Pons (tissue), 1 donor: Measurements from ENCODE around the gene B4GAT1.
"Not testable (repeated sequence)": the region's sequence is repeated elsewhere in the genome, so short reads cannot be mapped to it uniquely, and the experiment has no call there.

Experiments used
- DNase-seq: peaks from one replicate; pipeline ENCODE4 v3.0.0-alpha.2; 2016; ENCODE audit warnings: low spot score

Gene B4GAT1

DNA sequence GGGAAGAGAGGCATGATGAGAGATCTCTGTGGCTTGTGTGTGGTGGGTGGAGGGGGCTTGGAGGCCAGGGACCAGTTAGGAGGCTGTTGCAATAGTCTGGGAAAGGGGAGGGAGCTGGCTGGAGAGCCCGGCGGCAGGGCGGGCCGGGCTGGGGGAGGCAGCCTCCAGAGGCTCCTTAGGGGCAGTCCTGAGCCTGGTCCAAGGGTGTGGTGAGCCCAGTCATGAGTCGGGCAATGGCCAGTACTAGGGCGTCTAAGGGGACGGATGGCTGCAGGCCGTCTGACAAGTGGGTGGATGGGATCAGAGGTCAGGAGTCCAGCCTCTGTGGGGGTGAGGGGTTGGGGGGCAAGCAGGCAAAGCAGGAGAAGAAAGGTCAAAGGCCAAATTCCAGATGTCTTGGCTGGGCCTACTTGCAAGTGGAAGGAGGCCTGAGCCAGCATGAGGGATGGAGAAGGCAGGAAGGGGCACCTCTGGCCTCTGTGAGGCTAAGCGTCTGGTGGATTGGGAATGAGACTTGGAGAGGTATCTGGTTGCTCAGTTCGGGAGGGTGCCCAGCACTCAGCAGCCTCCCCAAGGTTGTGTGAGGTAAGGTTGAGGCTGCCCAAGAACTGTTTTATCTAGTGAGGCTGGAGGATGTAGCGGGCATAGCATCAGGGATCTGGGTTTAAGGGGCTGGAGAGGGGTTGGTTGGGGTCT, 24.5 kb downstream of the B4GAT1 start:
- no peak for DNase-seq

DNA sequence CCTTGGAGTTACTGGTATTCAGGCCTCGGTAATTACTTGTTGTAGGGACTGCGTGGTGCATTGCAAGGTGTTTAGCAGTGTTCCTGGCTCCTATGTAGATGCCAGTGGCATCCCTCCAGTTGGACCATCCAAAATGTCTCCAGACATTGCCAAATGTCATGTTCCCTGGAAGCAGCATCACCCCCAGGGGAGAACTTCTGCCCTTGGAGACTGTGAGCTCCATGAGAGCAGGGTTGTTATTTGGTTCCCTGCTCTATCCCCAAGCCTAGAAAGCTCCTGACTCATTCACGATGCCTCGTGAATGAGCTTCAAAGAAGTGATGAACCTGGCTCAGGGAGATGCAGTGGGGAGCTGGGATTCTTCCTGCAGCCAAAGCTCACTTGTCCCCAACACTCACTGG, 25.8 kb downstream of the B4GAT1 start:
- no peak for DNase-seq

DNA sequence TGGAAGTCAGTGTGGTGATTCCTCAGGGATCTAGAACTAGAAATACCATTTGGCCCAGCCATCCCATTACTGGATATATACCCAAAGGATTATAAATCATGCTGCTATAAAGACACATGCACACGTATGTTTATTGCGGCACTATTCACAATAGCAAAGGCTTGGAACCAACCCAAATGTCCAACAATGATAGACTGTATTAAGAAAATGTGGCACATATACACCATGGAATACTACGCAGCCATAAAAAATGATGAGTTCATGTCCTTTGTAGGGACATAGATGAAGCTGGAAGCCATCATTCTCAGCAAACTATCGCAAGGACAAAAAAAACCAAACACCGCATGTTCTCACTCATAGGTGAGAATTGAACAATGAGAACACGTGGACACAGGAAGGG, 26.7 kb downstream of the B4GAT1 start:
- not testable (repeated sequence) for DNase-seq

DNA sequence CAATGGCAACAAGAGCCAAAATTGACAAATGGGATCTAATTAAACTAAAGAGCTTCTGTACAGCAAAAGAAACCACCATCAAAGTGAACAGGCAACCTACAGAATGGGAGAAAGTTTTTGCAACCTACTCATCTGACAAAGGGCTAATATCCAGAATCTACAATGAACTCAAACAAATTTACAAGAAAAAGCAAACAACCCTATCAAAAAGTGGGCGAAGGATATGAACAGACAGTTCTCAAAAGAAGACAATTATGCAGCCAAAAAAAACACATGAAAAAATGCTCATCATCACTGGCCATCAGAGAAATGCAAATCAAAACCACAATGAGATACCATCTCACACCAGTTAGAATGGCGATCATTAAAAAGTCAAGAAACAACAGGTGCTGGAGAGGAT, 27.1 kb downstream of the B4GAT1 start:
- DNase-seq, result not testable (repeated sequence)

DNA sequence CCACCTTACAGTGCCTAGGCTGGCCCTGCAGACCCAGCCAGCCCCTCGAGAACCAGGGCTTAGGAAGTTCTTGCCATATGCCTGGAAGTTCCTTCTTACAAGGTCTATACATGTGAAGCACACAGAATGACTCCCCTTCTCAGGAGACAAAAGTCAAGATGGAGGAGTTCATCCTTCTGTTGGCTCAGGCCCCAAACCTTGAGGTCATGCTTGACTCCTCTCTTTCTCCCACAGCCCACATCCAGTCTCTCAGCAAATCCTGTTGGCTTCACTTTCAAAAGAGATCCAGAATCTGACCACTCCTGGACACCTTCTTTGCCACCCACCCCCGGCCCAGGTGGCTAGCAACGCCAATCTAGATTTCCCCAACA, 28.8 kb downstream of the B4GAT1 start:
- no peak for DNase-seq

DNA sequence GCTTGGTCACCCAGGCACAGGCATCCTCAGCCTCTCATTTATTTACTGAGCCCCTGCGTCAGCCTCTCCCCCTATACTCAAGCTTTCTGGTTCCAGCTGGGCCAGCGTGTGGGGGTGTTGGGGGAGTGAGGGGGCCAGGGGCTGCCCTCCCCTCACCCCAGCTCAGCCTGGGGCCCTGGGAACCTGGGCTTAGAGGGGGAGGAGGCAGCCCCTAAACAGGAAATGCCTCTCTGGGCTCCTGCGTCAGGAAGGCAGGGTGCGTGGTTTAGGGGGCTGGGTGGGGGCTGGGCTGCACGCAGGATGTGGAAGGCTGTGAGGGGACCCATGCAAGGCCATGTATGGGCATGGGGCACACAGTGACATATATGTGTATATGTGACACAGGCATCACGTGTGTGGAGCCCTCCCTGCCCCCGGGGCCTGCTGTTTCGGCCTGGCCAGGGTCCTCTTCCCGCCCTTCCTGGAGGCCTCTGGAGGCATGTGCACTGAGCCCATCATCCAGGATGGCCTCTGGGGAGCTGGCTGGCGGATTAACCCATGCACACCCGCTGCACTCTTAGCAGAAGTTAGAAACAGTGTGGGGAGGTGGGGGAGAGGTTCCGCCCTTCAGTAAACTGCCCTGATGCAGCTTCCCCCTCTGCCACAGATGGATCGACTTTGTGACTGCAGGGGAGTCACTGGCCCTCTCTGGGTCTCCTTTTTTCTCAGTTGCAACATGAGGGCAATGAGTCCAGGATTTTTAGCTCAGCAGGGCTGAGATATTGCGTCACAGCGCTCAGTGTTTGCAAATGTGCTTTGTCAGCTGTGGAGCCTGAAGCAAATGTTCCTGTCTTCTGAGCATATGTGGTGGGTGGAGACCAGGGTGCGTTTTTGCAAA, 29.5 kb downstream of the B4GAT1 start:
- no peak for DNase-seq

DNA sequence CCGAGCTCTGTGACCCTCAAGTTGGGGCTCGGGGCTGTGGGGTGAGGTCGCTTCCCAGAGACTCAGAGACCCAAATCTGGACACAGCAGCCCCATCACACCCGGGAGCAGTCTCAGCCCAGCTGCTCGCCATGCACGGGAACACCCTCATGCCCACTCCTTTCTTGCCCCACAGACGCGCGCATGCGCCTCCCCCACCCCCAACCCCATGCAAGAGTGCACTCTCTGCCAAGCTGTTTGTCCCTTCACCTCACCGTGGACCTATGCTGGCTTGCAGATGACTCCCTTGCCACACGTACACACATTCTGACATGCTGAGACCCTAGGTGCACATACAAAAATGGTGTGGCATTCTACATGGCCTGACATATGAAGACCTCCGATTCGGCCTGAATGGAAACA, 30.1 kb downstream of the B4GAT1 start:
- DNase-seq, result no peak

DNA sequence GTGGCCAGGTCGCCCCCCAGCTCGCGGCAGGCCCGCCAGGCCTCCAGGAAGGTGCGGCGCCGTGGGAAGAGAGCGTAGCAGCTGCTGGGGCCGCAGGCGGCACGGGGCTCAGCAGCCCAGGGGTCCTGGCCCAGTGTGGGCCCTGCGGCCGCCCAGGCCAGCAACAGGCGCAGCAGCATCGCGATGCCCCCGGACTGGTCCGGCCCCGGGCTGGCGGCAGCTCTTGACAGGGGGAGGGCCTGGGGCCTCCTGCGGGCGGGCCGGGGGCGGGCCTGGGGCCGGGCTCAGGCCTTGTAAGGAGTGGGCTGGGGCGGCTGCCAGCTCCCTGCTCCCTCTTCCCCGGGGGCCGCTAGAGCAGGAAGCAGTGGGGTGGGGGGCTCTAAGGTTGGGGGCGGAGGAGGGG, 30.6 kb downstream of the B4GAT1 start, which contains the start of gene CD248:
Gene CD248, minus strand, starts transcription at position 196 of the 403 bp plus-strand sequence. Its CDS starts 17 bp downstream, at position 179.
- no peak for DNase-seq

DNA sequence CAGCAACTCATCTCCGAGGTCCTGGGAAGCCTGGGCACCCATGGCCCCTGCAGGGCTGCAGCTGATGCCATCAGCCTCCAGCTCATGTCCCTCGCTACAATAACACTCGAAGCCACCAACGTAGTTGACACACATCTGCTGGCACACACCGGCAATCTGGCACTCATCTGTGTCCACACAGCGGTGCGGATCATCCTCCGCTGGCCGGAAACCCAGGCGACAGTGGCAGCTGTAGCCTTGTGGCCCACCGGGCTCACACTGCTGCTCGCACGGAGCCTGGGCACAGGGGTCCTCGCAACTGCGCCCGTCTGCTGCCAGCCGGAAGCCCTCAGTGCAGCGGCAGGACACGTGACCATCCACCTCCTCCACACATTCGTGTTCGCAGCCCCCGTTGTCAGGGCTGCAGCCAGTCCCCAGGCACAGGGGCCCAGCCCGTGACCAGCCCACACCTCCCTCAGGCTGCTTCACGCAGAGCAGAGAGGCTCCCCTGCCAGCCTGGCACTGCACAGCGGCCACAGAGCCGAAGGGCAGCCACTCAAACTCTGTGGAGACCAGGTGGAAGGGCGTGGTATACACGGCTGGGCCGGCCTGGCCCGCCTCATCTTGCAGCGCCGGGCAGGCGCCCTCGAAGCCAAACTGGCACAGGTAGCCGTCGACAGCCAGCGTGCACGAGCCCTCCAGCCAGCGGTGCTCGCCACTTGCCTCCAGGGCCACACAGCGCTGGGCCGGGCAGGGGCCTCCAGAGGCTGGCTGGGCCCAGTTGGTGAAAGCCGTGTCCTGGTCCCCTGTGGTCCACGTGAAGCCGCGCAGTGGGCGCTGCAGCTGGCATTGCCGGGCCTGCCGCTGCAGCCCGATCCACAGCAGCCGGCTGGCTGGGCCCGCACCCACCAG, 31.3 kb downstream of the B4GAT1 start:
- DNase-seq, result no peak

DNA sequence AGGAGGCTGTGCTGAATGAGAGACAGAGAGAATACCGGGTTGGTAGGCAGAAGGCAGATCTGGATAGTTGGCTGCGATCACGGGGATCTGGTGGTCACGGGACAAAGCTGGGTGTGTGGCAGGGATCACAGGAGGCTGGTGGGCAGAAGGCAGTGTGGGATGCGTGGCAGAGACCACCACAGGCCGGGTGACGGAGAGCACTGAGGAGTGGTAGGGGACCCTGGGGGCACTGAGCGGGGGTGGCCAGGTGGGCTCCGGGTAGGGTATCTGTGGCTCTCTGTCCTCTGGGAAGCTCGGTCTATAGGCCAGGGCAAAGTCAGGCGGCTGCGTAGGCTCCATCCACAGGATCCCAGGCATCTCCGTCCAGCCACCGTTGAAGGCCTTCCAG, 31.9 kb downstream of the B4GAT1 start:
- DNase-seq, result no peak

DNA sequence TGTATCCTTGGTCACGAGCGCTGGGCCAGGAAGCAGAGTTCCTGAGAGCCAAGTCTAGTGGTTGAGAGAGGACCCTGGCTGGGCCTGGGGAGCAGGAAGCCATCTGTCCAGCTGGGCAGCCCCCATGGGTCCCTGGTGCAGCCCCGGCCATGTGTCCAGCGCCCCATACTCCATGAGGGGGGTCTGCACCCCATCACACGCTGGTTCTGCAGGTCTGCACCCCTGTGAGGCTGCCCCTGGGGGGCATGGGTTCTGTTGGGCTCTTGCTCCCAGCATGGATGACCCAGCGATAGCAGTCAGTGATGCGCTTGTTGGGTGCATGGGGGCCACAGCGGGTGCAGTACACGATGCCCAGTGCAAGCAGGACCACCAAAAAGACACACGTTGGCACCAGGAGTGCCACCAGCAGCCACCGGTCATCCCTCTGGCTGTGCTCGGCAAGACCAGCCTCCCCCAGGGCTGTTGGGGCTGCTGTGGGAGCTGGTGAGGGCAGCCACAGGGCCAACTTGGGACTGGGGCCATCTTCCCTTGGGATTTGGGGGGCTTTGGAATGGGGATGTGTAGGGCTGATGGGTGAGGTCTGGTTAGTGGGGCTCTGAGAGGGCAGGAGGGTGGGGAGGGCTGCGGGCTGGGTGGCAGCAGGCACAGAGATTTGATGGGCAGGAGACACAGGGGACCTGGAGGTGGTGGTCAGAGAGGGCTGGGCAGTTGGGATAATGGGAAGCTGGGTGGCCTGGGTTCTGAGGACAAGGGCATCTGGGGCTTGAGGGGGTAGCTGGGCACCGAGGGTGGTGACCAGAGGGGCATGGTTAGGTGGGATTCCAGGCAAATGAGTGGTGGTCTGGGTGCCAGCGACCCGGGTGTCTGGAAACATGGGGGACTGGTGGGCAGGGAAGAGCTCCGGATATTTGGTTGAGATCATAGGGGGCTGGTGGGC, 32.6 kb downstream of the B4GAT1 start:
- no peak for DNase-seq

DNA sequence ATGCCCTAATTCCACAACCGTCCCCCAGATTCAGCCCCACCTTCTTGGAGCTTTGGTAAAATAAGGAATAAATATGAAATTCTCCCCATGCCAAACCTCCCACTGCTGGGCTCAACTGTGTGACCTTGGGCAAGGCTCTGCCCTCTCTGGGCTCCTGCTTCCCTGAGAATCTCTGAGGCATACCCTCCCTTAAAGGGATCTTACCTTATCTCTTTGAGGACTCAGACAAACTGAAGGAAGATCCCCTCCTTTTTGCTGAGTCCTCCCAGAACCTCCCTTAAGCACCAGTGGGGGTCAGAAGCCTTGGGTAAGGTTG, 33.3 kb downstream of the B4GAT1 start:
- DNase-seq, result no peak

DNA sequence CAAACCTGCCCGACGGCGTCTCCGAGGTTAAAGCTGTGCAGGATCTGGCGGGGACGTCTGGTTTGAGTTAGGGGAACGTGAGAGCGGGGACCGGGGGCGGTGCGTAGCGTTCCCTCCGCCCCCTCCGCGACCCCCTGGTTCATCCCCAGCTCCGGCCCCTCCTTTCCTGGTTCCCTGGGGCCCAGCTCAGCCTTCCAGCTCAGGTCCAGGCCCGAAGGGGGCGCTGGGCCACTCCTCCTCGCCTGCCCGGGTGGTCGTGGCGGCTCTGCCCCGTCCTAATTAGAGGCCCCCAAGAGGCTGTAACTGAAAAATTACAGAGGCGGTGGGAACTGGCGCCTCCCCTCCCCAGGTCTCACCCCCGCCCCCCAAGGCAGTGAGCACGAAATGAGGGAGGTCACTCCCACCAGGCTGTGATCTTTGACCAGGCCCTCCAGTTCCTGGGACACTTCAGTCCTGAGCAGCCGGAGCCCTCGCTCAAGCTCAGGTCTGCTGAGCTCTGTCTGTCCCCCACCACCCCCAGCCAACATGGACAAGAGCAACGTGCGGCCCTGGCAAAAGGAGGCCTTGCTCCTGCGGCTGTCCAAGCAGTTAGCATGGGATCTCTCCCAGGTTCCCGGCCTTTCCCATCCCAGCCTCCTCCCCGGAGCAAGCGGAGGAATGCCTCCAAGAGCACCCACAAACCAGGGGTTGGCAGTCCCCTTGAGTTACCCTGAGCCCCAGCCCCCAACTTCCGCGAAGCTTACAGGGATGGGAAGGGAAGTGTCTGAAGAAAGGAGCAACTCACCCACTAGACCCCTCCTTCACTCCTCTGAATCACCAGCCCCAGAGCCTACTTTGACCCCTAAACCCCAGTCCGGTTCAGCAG, 33.9 kb downstream of the B4GAT1 start:
- DNase-seq, result no peak

DNA sequence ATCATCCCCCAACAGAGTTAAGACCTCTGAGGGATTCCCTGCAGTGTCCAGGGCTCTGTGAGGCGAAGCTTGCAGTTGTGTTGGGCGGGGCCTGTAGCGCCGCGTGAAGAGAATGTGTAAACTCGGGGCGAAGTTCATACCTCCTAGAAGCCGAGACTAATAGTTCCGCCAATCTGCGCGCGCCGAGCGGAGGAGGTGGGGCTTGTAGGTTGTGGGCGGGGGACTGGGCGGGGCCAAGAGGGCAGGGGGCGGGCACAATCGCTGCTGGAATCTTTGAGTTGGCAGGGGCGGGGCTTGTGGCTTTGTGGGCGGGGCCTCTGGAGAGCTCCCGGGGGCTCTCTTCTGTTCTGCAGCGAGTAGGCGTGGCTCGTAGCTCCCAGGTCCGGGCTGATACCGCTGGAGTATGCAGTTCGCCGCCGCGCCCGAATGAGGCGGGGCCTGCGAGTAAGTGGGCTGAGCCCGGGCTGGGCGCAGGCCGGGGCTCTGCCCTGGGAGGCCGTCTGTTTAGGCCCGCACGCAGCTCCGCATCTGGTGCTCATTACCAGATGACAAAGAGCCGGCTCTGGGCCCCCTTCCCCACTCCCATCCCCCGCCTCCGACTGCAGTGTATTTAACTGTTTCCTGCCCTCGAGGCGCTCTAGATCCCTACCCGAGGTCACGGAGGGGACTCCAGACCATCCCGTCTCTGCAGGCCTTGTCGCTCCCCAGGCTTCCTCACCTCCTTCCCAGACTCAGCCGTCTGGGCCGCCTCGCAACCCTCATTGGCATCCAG, 34.7 kb downstream of the B4GAT1 start:
- peak; percentile 91 for DNase-seq

DNA sequence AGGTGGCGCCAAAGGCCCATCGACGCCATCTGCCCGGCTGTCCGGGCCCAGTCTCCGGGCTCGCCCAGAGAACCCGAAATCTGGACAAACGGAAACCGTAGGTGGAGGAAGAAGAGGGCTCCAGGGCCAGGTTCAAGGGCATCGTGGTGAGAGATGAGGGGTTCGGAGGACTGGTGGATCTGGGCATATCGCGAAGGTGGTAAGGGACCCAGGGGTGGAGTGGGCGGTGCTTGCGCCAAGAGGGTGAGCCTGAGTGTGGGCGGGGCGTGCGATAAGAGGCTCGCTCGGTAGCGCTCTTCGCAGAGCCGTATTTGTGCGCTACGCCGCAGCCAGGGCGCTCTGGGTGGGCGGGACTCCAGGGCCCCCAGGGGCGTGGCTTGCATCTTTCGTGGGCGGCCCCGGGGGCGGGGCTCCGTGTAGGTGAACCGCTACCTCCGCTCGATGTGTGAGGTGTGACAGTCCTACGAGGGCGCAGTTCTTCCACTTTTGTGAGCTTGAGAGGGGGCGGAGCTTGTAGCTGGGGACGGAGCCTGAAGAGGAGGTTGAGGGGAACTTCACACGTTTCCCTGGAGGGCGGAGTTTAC, 35.4 kb downstream of the B4GAT1 start:
- DNase-seq, result peak; percentile 87

DNA sequence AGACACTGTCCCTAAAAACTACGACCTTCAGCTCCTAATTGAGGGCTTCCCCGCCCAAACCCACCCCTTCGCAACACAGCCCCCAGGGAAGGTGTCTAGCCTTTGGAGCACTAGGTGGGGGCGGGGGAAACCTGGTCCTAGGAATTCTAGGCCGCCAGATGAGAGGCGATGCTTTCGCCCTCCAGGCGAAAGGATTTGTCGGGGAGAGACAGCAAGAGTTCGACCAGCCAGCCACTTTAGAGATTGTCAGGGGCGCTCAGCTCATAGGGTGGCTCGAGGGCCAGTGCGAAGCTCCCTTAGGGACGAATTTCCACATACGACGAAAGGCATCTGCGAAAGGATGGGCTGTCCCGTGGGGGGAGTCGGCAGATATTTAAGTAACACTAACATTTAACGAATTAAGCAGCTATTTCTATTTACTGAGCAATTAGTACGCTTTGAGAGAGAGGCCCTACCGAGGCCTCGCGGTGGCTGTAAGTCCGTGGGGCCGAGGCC, 35.9 kb downstream of the B4GAT1 start:
- no peak for DNase-seq

DNA sequence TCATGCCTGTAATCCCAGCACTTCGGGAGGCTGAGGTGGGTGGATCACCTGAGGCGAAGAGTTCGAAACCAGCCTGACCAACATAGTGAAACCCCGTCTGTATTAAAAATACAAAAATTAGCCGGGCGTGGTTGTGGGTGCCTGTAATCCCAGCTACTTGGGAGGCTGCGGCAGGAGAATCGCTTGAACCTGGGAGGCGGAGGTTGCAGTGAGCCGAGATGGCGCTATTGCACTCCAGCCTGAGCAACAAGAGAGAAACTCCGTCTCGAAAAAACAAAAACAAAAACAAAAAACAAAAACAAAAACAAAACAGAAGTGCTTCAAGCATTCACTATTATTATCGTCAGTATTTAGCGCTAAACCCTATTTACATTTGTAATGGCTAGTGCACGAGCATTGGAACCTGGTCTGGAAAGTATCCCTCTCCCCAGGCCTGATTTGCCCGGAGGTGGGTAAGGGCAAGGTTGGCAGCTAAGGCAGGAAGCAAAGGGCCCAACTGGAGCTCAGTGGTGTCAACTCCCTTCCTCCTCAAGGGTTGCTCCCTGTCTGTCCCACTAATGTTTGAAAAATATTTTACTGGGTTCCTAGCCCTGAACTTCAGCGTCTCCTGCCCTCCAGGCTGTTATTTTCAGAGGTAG, 36.5 kb downstream of the B4GAT1 start:
- DNase-seq, result not testable (repeated sequence)

DNA sequence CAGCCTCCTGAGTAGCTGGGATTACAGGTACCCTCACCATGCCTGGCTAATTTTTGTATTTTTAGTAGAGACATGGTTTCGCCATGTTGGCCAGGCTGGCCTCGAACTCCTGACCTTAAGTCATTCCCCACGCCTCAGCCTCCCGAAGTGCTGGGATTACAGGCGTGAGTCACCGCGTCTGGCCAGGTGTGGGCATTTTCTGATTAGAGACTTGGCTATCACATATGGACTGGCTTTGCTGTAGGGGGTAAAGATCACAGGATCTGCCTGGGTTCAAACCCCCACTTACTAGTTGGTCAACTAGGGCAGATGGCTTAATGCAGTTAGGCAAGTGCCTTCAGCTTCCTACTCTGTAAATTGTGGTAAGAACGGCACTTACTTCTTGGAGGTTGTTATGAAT, 37.1 kb downstream of the B4GAT1 start:
- DNase-seq, result no peak

DNA sequence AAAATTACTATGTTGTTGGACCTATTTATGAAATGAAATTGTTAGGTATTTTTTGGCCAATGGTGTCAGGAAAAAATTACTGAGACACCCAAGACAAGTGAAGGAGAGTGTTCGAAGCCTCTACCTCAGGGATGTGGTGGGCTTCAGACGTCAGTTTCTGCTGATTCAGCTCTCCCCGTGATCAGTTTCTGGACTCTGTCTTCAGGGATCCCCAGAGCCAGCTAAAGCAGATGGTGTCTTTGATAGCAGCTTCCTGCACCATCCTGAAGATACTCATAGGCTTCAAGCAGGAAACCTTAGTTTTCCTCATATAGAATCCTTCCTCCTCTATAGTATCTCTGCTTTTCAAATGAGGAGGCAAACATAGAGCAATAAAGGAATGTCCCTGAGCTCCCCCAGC, 38.0 kb downstream of the B4GAT1 start:
- no peak for DNase-seq
